GM12892 (cell line): ENCODE results near the gene PIMREG.

Experiments used
- POLR2A ChIP-seq: IDR thresholded peaks from 2 replicates; pipeline ENCODE4 v1.6.1; 2011; ENCODE audit warnings: low read depth, low read length, control low read depth
- POLR2AphosphoS5 ChIP-seq: IDR thresholded peaks from 2 replicates; pipeline ENCODE4 v1.6.1; 2011; ENCODE audit warnings: low read depth, low read length, control low read depth

- TF ChIP-seq POLR2A: no peak
- TF ChIP-seq POLR2AphosphoS5: no peak
These were observed 54.8 kb downstream of the PIMREG start for GRCh38 chr17:6498901-6499540.
